ENCODE data around the gene KDM5A.

KDM5A gene

GRCh38 chr12:269191-269590 is 119.9 kb downstream of the KDM5A start:
- Histone ChIP-seq H3K4me3 (ENCODE audit: low read depth in 1 of 2, low read length in 2 of 2) (no peak overlapping the region), H3K4me1 (ENCODE audit: control insufficient read depth in 1 of 2, insufficient read depth in 2 of 2, low read length in 2 of 2) (peaks cover 0 to 10% of the 10 kb centered on the region in 2 donors), H3K27ac (ENCODE audit: low read length) (no peak overlapping the region), H3K36me3 (ENCODE audit: control insufficient read depth in 1 of 2, insufficient read depth in 2 of 2, low read length in 2 of 2) (no peaks in the 10 kb centered on the region), H3K9me3 (ENCODE audit: control insufficient read depth in 1 of 2, low read length in 2 of 2) (no peaks in the 10 kb centered on the region), H3K27me3 (ENCODE audit: low read depth, low read length) (no peaks in the 10 kb centered on the region)

- no peaks in the 10 kb centered on the region for H3K36me3 ChIP-seq (ENCODE audit: control insufficient read depth in 1 of 2, insufficient read depth in 2 of 2, low read length in 2 of 2)
- H3K9me3 ChIP-seq (ENCODE audit: control insufficient read depth in 1 of 2, low read length in 2 of 2): no peaks in the 10 kb centered on the region
- H3K4me1 ChIP-seq (ENCODE audit: control insufficient read depth in 1 of 2, insufficient read depth in 2 of 2, low read length in 2 of 2): peaks cover 0 to 10% of the 10 kb centered on the region in 2 donors
- H3K4me3 ChIP-seq (ENCODE audit: low read depth in 1 of 2, low read length in 2 of 2): no peak overlapping the region
- no peak overlapping the region for H3K27ac ChIP-seq (ENCODE audit: low read length)
- H3K27me3 ChIP-seq (ENCODE audit: low read depth, low read length): no peaks in the 10 kb centered on the region
These were observed 120.7 kb downstream of the KDM5A start for GRCh38 chr12:268483-268840.

- H3K27me3 ChIP-seq (ENCODE audit: low read depth, low read length): no peaks in the 10 kb centered on the region
- H3K9me3 ChIP-seq (ENCODE audit: control insufficient read depth in 1 of 2, low read length in 2 of 2): no peaks in the 10 kb centered on the region
- H3K27ac ChIP-seq (ENCODE audit: low read length): no peak overlapping the region
- H3K4me1 ChIP-seq (ENCODE audit: control insufficient read depth in 1 of 2, insufficient read depth in 2 of 2, low read length in 2 of 2): peaks cover 0 to 10% of the 10 kb centered on the region in 2 donors
- no peaks in the 10 kb centered on the region for H3K36me3 ChIP-seq (ENCODE audit: control insufficient read depth in 1 of 2, insufficient read depth in 2 of 2, low read length in 2 of 2)
- no peak overlapping the region for H3K4me3 ChIP-seq (ENCODE audit: low read depth in 1 of 2, low read length in 2 of 2)
These were observed 121.3 kb downstream of the KDM5A start for GRCh38 chr12:267581-268482.

GRCh38 chr12:265096-265495 is 124.0 kb downstream of the KDM5A start:
- no peak overlapping the region for H3K27ac ChIP-seq (ENCODE audit: low read length)
- no peaks in the 10 kb centered on the region for H3K36me3 ChIP-seq (ENCODE audit: control insufficient read depth in 1 of 2, insufficient read depth in 2 of 2, low read length in 2 of 2)
- H3K9me3 ChIP-seq (ENCODE audit: control insufficient read depth in 1 of 2, low read length in 2 of 2): no peaks in the 10 kb centered on the region
- no peaks in the 10 kb centered on the region for H3K27me3 ChIP-seq (ENCODE audit: low read depth, low read length)
- H3K4me3 ChIP-seq (ENCODE audit: low read depth in 1 of 2, low read length in 2 of 2): no peak overlapping the region
- peaks cover 0 to 6% of the 10 kb centered on the region in 2 donors for H3K4me1 ChIP-seq (ENCODE audit: control insufficient read depth in 1 of 2, insufficient read depth in 2 of 2, low read length in 2 of 2)

- Histone ChIP-seq H3K36me3 (ENCODE audit: control insufficient read depth in 1 of 2, insufficient read depth in 2 of 2, low read length in 2 of 2) (no peaks in the 10 kb centered on the region), H3K27me3 (ENCODE audit: low read depth, low read length) (no peaks in the 10 kb centered on the region), H3K27ac (ENCODE audit: low read length) (no peak overlapping the region), H3K4me3 (ENCODE audit: low read depth in 1 of 2, low read length in 2 of 2) (no peak overlapping the region), H3K9me3 (ENCODE audit: control insufficient read depth in 1 of 2, low read length in 2 of 2) (no peaks in the 10 kb centered on the region), H3K4me1 (ENCODE audit: control insufficient read depth in 1 of 2, insufficient read depth in 2 of 2, low read length in 2 of 2) (peaks cover 0 to 6% of the 10 kb centered on the region in 2 donors)
These were observed 124.9 kb downstream of the KDM5A start for GRCh38 chr12:264269-264668.

- peaks cover 0 to 6% of the 10 kb centered on the region in 2 donors for H3K4me1 ChIP-seq (ENCODE audit: control insufficient read depth in 1 of 2, insufficient read depth in 2 of 2, low read length in 2 of 2)
- H3K27ac ChIP-seq (ENCODE audit: low read length): no peak overlapping the region
- peaks cover 2% of the 10 kb centered on the region for H3K27me3 ChIP-seq (ENCODE audit: low read depth, low read length)
- no peaks in the 10 kb centered on the region for H3K36me3 ChIP-seq (ENCODE audit: control insufficient read depth in 1 of 2, insufficient read depth in 2 of 2, low read length in 2 of 2)
- no peaks in the 10 kb centered on the region for H3K9me3 ChIP-seq (ENCODE audit: control insufficient read depth in 1 of 2, low read length in 2 of 2)
- no peak overlapping the region for H3K4me3 ChIP-seq (ENCODE audit: low read depth in 1 of 2, low read length in 2 of 2)
These were observed 125.5 kb downstream of the KDM5A start for GRCh38 chr12:263574-263973.

- Histone ChIP-seq H3K27ac (ENCODE audit: low read length) (no peak within 1 kb of the TSS), H3K27me3 (ENCODE audit: low read depth, low read length) (peaks cover 6% of the 10 kb centered on the region), H3K4me1 (ENCODE audit: control insufficient read depth in 1 of 2, insufficient read depth in 2 of 2, low read length in 2 of 2) (no peaks in the 10 kb centered on the region), H3K4me3 (ENCODE audit: low read depth in 1 of 2, low read length in 2 of 2) (no peak within 1 kb of the TSS), H3K36me3 (ENCODE audit: control insufficient read depth in 1 of 2, insufficient read depth in 2 of 2, low read length in 2 of 2) (no peaks in the 10 kb centered on the region), H3K9me3 (ENCODE audit: control insufficient read depth in 1 of 2, low read length in 2 of 2) (no peaks in the 10 kb centered on the region)
These were observed 126.3 kb downstream of the KDM5A start, which contains the start of gene SLC6A13 for GRCh38 chr12:262817-263216. Gene SLC6A13, minus strand, starts transcription at chr12:262836. Its CDS starts 2,784 bp downstream, at chr12:260052.

- no peak overlapping the region for H3K27ac ChIP-seq (ENCODE audit: low read length)
- no peaks in the 10 kb centered on the region for H3K9me3 ChIP-seq (ENCODE audit: control insufficient read depth in 1 of 2, low read length in 2 of 2)
- no peaks in the 10 kb centered on the region for H3K36me3 ChIP-seq (ENCODE audit: control insufficient read depth in 1 of 2, insufficient read depth in 2 of 2, low read length in 2 of 2)
- H3K27me3 ChIP-seq (ENCODE audit: low read depth, low read length): peaks cover 6% of the 10 kb centered on the region
- H3K4me3 ChIP-seq (ENCODE audit: low read depth in 1 of 2, low read length in 2 of 2): no peak overlapping the region
- no peaks in the 10 kb centered on the region for H3K4me1 ChIP-seq (ENCODE audit: control insufficient read depth in 1 of 2, insufficient read depth in 2 of 2, low read length in 2 of 2)
These were observed 127.0 kb downstream of the KDM5A start for GRCh38 chr12:262113-262512.

- H3K36me3 ChIP-seq (ENCODE audit: control insufficient read depth in 1 of 2, insufficient read depth in 2 of 2, low read length in 2 of 2): no peaks in the 10 kb centered on the region
- no peak overlapping the region for H3K27ac ChIP-seq (ENCODE audit: low read length)
- no peak overlapping the region for H3K4me3 ChIP-seq (ENCODE audit: low read depth in 1 of 2, low read length in 2 of 2)
- no peaks in the 10 kb centered on the region for H3K9me3 ChIP-seq (ENCODE audit: control insufficient read depth in 1 of 2, low read length in 2 of 2)
- no peaks in the 10 kb centered on the region for H3K4me1 ChIP-seq (ENCODE audit: control insufficient read depth in 1 of 2, insufficient read depth in 2 of 2, low read length in 2 of 2)
- peaks cover 6% of the 10 kb centered on the region for H3K27me3 ChIP-seq (ENCODE audit: low read depth, low read length)
These were observed 131.4 kb downstream of the KDM5A start for GRCh38 chr12:257521-258321.

- Histone ChIP-seq H3K4me1 (ENCODE audit: control insufficient read depth in 1 of 2, insufficient read depth in 2 of 2, low read length in 2 of 2) (no peaks in the 10 kb centered on the region), H3K36me3 (ENCODE audit: control insufficient read depth in 1 of 2, insufficient read depth in 2 of 2, low read length in 2 of 2) (no peaks in the 10 kb centered on the region), H3K27me3 (ENCODE audit: low read depth, low read length) (peaks cover 6% of the 10 kb centered on the region), H3K27ac (ENCODE audit: low read length) (no peak overlapping the region), H3K9me3 (ENCODE audit: control insufficient read depth in 1 of 2, low read length in 2 of 2) (no peaks in the 10 kb centered on the region), H3K4me3 (ENCODE audit: low read depth in 1 of 2, low read length in 2 of 2) (no peak overlapping the region)
These were observed 132.2 kb downstream of the KDM5A start for GRCh38 chr12:256958-257357.

GRCh38 chr12:256225-256624 is 132.9 kb downstream of the KDM5A start:
- Histone ChIP-seq H3K4me1 (ENCODE audit: control insufficient read depth in 1 of 2, insufficient read depth in 2 of 2, low read length in 2 of 2) (no peaks in the 10 kb centered on the region), H3K27me3 (ENCODE audit: low read depth, low read length) (peaks cover 6% of the 10 kb centered on the region), H3K9me3 (ENCODE audit: control insufficient read depth in 1 of 2, low read length in 2 of 2) (no peaks in the 10 kb centered on the region), H3K4me3 (ENCODE audit: low read depth in 1 of 2, low read length in 2 of 2) (no peak overlapping the region), H3K36me3 (ENCODE audit: control insufficient read depth in 1 of 2, insufficient read depth in 2 of 2, low read length in 2 of 2) (no peaks in the 10 kb centered on the region), H3K27ac (ENCODE audit: low read length) (no peak overlapping the region)

All from muscle layer of duodenum (tissue), 2 donors.